Stomach (tissue), 9 donors: ENCODE results near the gene UBXN1. TPM values are rescaled to one million over a fixed set of nuclear protein-coding genes. Genes with fewer than 3 reads are reported as not detected.
A peak's percentile ranks its signal among the peaks of the same experiment; 100 is the strongest.
"Not testable (repeated sequence)": the region's sequence is repeated elsewhere in the genome, so short reads cannot be mapped to it uniquely, and the experiment has no call there.

Source experiments
- DNase-seq, 2 donors: peaks; one replicate each; pipeline versions ENCODE4 v3.0.0 to v3.0.0-alpha.2; 2013 to 2019
- H3K27ac ChIP-seq, 5 donors: fragments of 200-600 bp in 4 of 5; sonication (generic) in 4 of 5; one replicate each; pipeline ENCODE4 v1.5.1; 2013 to 2019; ENCODE audit warnings: mild to moderate bottlenecking in 1 of 5, moderate library complexity in 1 of 5
- H3K27me3 ChIP-seq, 3 donors: fragments of 200-600 bp; sonication (generic); one replicate each; pipeline ENCODE4 v1.5.1; 2017 to 2019; ENCODE audit warnings: mixed run types in 1 of 3
- H3K36me3 ChIP-seq, 4 donors: fragments of 200-600 bp; sonication (generic); 1 replicate in 3 of 4; 2 replicates in 1 of 4; pipeline ENCODE4 v1.5.1; 2016 to 2019
- H3K4me1 ChIP-seq, 4 donors: fragments of 200-600 bp; sonication (generic); one replicate each; pipeline ENCODE4 v1.5.1; 2016 to 2019
- H3K4me3 ChIP-seq, 4 donors: fragments of 200-600 bp; sonication (generic) in 3 of 4; one replicate each; pipeline ENCODE4 v1.5.1; 2016 to 2019; ENCODE audit warnings: mild to moderate bottlenecking in 1 of 4
- H3K9me3 ChIP-seq, 4 donors: fragments of 200-600 bp; sonication (generic); one replicate each; pipeline ENCODE4 v1.5.1; 2016 to 2019
- EP300 ChIP-seq: sonication (generic); formaldehyde crosslinking; IDR thresholded peaks from one replicate; pipeline ENCODE4 v1.6.1; 2017; ENCODE audit warnings: antibody characterized with exemption
- POLR2A ChIP-seq, 4 donors: fragments of 450-650 bp; IDR thresholded peaks; one replicate each; pipeline ENCODE4 v1.6.1; 2016; ENCODE audit warnings: antibody characterized with exemption in 4 of 4, control low read depth in 2 of 4, mild to moderate bottlenecking in 1 of 4, moderate library complexity in 1 of 4
- POLR2AphosphoS5 ChIP-seq, 3 donors: sonication (generic); formaldehyde crosslinking; IDR thresholded peaks; one replicate each; pipeline ENCODE4 v1.6.1; 2016; ENCODE audit warnings: antibody characterized with exemption in 3 of 3
- WGBS, 5 donors: extraction: QIAGEN DNeasy Blood & Tissue Kit in 3 of 5; methylation state at CpG; one replicate each; pipeline versions ENCODE4 v1.1.5 to v1.1.7; 2013 to 2018; 5-methylcytosine and 5-hydroxymethylcytosine counted together
- intact Hi-C: fragments of 100-400 bp; cut with DNase I; formaldehyde crosslinking; loops from one replicate; pipeline ENCODE4 v1.15.1; 2023; ENCODE audit warnings: low total_unique reads
- polyA plus RNA-seq, 3 donors: library from polyadenylated mRNA; stranded (reverse); fragments of 200-250 nt; gene quantifications; one replicate each; pipeline ENCODE4 v1.2.3, GENCODE V29; 2013
- total RNA-seq, 5 donors: library from RNA; depleted of rRNA; stranded (reverse); fragments of >200 nt; gene quantifications; one replicate each; pipeline versions ENCODE4 v1.1.0 to v1.2.3, GENCODE V29; 2014 to 2016
- TF ChIP-seq, protein P1 (sequence below), 7 experiments: fragments of 450-650 bp in 4 of 7; fragments of 200-600 bp in 3 of 7; sonication (generic) in 3 of 7; IDR thresholded peaks; one replicate each; pipeline ENCODE4 v1.5.1; 2016 to 2019; ENCODE audit warnings: antibody characterized with exemption in 7 of 7, control low read depth in 2 of 7, mild to moderate bottlenecking in 1 of 7
- donor health status: healthy with polysubstance abuse.
- donor health status: Bipolar disorder and iron deficiency.
- donor health status: healthy.

Gene UBXN1
- total and polyA plus RNA-seq, 8 donors = 78.6 to 236 (median 163) TPM

DNA sequence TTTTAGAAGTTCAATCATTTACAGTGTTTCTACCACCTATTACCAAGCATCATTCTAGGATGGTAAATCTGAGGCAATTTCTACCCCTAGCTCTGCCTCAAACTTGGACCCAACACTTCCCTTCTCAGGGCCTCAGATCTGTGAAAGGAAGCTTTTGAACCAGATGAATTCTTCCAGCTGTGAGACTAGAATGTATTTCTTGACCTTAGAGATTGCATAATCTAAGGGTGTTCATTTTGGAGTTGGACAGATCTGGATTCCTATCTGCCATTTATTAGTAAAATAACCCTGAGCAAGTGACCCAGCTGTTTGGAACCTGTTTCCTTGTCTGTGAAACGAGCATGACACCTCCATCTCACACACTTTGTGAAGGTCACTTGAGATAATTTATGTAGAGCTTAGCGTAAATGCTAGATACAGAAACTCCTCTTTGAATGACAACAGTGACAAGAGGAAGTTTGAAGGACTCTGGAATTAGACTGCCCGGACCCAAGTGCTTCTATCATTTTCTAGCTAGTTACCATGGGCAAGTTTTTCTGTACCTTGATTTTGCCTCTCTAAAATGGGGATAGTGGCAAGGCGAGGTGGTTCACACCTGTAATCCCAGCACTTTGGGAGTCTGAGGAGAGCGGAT lies 22.0 kb downstream of the UBXN1 start:
- H3K27ac ChIP-seq = no peak overlapping the region
- no peak for TF ChIP-seq POLR2A (IDR thresholded peaks at IDR 0.05)
- no peak for TF ChIP-seq POLR2AphosphoS5 (IDR thresholded peaks at IDR 0.05)
- TF ChIP-seq, protein P1, sequence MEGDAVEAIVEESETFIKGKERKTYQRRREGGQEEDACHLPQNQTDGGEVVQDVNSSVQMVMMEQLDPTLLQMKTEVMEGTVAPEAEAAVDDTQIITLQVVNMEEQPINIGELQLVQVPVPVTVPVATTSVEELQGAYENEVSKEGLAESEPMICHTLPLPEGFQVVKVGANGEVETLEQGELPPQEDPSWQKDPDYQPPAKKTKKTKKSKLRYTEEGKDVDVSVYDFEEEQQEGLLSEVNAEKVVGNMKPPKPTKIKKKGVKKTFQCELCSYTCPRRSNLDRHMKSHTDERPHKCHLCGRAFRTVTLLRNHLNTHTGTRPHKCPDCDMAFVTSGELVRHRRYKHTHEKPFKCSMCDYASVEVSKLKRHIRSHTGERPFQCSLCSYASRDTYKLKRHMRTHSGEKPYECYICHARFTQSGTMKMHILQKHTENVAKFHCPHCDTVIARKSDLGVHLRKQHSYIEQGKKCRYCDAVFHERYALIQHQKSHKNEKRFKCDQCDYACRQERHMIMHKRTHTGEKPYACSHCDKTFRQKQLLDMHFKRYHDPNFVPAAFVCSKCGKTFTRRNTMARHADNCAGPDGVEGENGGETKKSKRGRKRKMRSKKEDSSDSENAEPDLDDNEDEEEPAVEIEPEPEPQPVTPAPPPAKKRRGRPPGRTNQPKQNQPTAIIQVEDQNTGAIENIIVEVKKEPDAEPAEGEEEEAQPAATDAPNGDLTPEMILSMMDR (IDR thresholded peaks at IDR 0.05) = no peak
- no peak for TF ChIP-seq EP300
- H3K27me3 ChIP-seq = no peaks in the 10 kb centered on the region
- peaks cover 6 to 21% (median 9%) of the 10 kb centered on the region in 4 donors for H3K4me1 ChIP-seq
- peaks cover 0 to 10% (median 5%) of the 10 kb centered on the region in 4 donors for H3K36me3 ChIP-seq
- WGBS, 5 donors = 60 to 64% (median 63%) methylated on average over 5 of the region's 5 CpGs
- DNase-seq = no peak
- intact Hi-C loops = no loop called here
- no peak overlapping the region for H3K4me3 ChIP-seq
- H3K9me3 ChIP-seq = no peaks in the 10 kb centered on the region

DNA sequence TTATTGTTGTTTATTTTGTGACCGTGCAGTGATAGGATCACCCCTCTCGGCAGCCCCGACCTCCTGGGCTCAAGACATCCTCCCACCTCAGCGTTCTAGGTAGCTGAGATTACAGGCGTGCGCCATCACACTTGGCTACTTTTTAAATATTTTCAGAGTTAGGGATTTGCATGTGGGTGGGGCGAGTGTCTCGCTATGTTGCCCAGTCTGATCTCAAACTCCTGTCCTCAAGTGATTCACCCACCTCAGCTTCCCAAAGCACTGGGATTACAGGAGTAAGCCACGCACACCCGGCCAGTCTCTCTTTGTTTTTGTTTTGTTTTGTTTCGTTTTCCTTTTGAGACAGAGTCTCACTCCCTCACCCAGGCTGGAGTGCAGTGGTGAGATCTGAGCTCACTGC lies 24.6 kb downstream of the UBXN1 start:
- Histone ChIP-seq H3K4me1 (peaks cover 14 to 31% (median 22%) of the 10 kb centered on the region in 4 donors), H3K27me3 (no peaks in the 10 kb centered on the region), H3K4me3 (no peak overlapping the region), H3K27ac (no peak overlapping the region), H3K9me3 (no peaks in the 10 kb centered on the region), H3K36me3 (peaks cover 6 to 10% (median 8%) of the 10 kb centered on the region in 4 donors)
- 80 to 85% (median 84%) methylated on average over 11 of the region's 11 CpGs for WGBS, 5 donors
- no peak for TF ChIP-seq POLR2AphosphoS5 (IDR thresholded peaks at IDR 0.05)
- TF ChIP-seq, protein P1 (IDR thresholded peaks at IDR 0.05) = no peak
- no peak for DNase-seq
- intact Hi-C loops = no loop called here

GRCh38 chr11:62652161-62653006 lies 26.5 kb downstream of the UBXN1 start:
- Histone ChIP-seq H3K9me3 (no peaks in the 10 kb centered on the region), H3K27me3 (no peaks in the 10 kb centered on the region), H3K27ac (peak overlapping the region; percentile 87 to 96 (median 92)), H3K4me1 (peaks cover 15 to 33% (median 27%) of the 10 kb centered on the region in 4 donors), H3K36me3 (peaks cover 21 to 29% (median 28%) of the 10 kb centered on the region in 4 donors), H3K4me3 (peak overlapping the region; percentile 67 to 93 (median 82))
- no peak for DNase-seq
- intact Hi-C loops = no loop called here
- 16 to 32% (median 25%) methylated on average over 16 of the region's 16 CpGs for WGBS, 5 donors
- TF ChIP-seq, protein P1 (IDR thresholded peaks at IDR 0.05) = no peak
- TF ChIP-seq EP300 (no peak), POLR2AphosphoS5 (IDR thresholded peaks at IDR 0.05) (no peak), POLR2A (IDR thresholded peaks at IDR 0.05) (no peak)

DNA sequence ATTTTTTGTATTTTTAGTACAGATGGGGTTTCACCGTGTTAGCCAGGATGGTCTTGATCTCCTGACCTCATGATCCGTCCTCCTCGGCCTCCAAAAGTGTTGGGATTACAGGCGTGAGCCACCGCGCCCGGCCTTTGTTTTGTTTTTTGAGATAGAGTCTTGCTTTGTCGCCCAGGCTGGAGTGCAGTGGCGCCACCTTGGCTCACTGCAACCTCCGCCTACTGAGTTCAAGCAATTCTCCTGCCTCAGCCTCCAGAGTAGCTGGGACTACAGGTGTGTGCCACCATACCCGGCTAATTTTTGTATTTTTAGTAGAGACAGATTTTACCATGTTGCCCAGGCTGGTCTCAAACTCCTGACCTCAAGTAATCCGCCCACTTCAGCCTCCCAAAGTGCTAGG lies 28.6 kb downstream of the UBXN1 start:
- H3K27me3 ChIP-seq, intact Hi-C loops, H3K4me3 ChIP-seq, H3K27ac ChIP-seq, H3K9me3 ChIP-seq, DNase-seq: not testable (repeated sequence)
- Histone ChIP-seq H3K36me3 (peaks cover 21 to 31% (median 28%) of the 10 kb centered on the region in 4 donors), H3K4me1 (peaks cover 27 to 50% (median 41%) of the 10 kb centered on the region in 4 donors)
- 90 to 92% (median 90%) methylated on average over 12 of the region's 12 CpGs for WGBS, 5 donors
